G401.6 (cell line): Measurements from ENCODE around the gene DAB2.
"Not testable (repeated sequence)": the region's sequence is repeated elsewhere in the genome, so short reads cannot be mapped to it uniquely, and the experiment has no call there.

Experiments used
- FAIRE-seq: peaks from 2 replicates; lab custom pipeline; 2012; peaks lifted over from hg19 to GRCh38; lab: Jason Lieb, UNC

The DAB2 gene

GRCh38 chr5:39420482-39421145 is 4.2 kb downstream of the DAB2 start:
- no peak for FAIRE-seq

- FAIRE-seq: no peak
Measured at GRCh38 chr5:39419796-39420195, 5.0 kb downstream of the DAB2 start.

- no peak for FAIRE-seq
Measured at GRCh38 chr5:39417979-39418378, 6.8 kb downstream of the DAB2 start.

- no peak for FAIRE-seq
Measured at GRCh38 chr5:39415201-39415600, 9.6 kb downstream of the DAB2 start.

GRCh38 chr5:39414426-39414825 is 10.4 kb downstream of the DAB2 start:
- FAIRE-seq: no peak

GRCh38 chr5:39413771-39414170 is 11.0 kb downstream of the DAB2 start:
- FAIRE-seq: no peak

- no peak for FAIRE-seq
Measured at GRCh38 chr5:39412721-39413394, 11.9 kb downstream of the DAB2 start.

- FAIRE-seq: no peak
Measured at GRCh38 chr5:39411985-39412384, 12.8 kb downstream of the DAB2 start.

GRCh38 chr5:39411061-39411460 is 13.7 kb downstream of the DAB2 start:
- FAIRE-seq: no peak

- FAIRE-seq: no peak
Measured at GRCh38 chr5:39409033-39409432, 15.7 kb downstream of the DAB2 start.

GRCh38 chr5:39405083-39405843 is 19.5 kb downstream of the DAB2 start:
- no peak for FAIRE-seq

GRCh38 chr5:39403761-39404160 is 21.0 kb downstream of the DAB2 start:
- FAIRE-seq: not testable (repeated sequence)

GRCh38 chr5:39402140-39402539 is 22.6 kb downstream of the DAB2 start:
- not testable (repeated sequence) for FAIRE-seq

- FAIRE-seq: no peak
Measured at GRCh38 chr5:39400713-39401578, 23.8 kb downstream of the DAB2 start.

GRCh38 chr5:39399135-39400036 is 25.4 kb downstream of the DAB2 start:
- no peak for FAIRE-seq

GRCh38 chr5:39396843-39397242 is 27.9 kb downstream of the DAB2 start:
- no peak for FAIRE-seq

GRCh38 chr5:39395521-39395920 is 29.3 kb downstream of the DAB2 start:
- FAIRE-seq: no peak

GRCh38 chr5:39394946-39395345 is 29.8 kb downstream of the DAB2 start:
- FAIRE-seq: no peak

GRCh38 chr5:39390945-39391344 is 33.8 kb downstream of the DAB2 start:
- FAIRE-seq: no peak

GRCh38 chr5:39387293-39387692 is 37.5 kb downstream of the DAB2 start:
- no peak for FAIRE-seq

- no peak for FAIRE-seq
Measured at GRCh38 chr5:39384271-39384670, 40.5 kb downstream of the DAB2 start.
